Right atrium auricular region (tissue), 2 donors: ENCODE data around the gene MUC12. TPM values are rescaled to one million over a fixed set of nuclear protein-coding genes. Genes with fewer than 3 reads are reported as not detected.
"Not testable (repeated sequence)": the region's sequence is repeated elsewhere in the genome, so short reads cannot be mapped to it uniquely, and the experiment has no call there.

Source experiments
- DNase-seq: peaks from one replicate; pipeline ENCODE4 v3.0.0-alpha.2; 2019; ENCODE audit warnings: low spot score
- H3K27ac ChIP-seq, 2 donors: fragments of 200-600 bp; sonication (generic); 1 replicate in 1 of 2; 2 replicates in 1 of 2; pipeline ENCODE4 v1.5.1; 2016 to 2019
- H3K27me3 ChIP-seq, 2 donors: fragments of 200-600 bp; sonication (generic); one replicate each; pipeline versions ENCODE4 v1.5.1 to v1.6.0; 2017 to 2019
- H3K36me3 ChIP-seq: fragments of 200-600 bp; sonication (generic); one replicate; pipeline ENCODE4 v1.5.1; 2016
- H3K4me1 ChIP-seq, 2 donors: fragments of 200-600 bp; sonication (generic); one replicate each; pipeline versions ENCODE4 v1.5.1 to v1.6.0; 2017 to 2019
- H3K4me3 ChIP-seq, 2 donors: fragments of 200-600 bp; sonication (generic); 1 replicate in 1 of 2; 2 replicates in 1 of 2; pipeline ENCODE4 v1.5.1; 2017 to 2019; ENCODE audit warnings: mild to moderate bottlenecking in 1 of 2, moderate library complexity in 1 of 2
- H3K9me3 ChIP-seq, 2 donors: fragments of 200-600 bp; sonication (generic); one replicate each; pipeline ENCODE4 v1.5.1; 2019
- CTCF ChIP-seq, 2 donors: fragments of 200-600 bp; sonication (generic); IDR thresholded peaks; one replicate each; pipeline ENCODE4 v1.5.1; 2019; ENCODE audit warnings: antibody characterized with exemption in 2 of 2
- total RNA-seq, 2 donors: library from RNA; depleted of rRNA; stranded (reverse); fragments of >200 nt; gene quantifications; one replicate each; pipeline ENCODE4 v1.1.0, GENCODE V29; 2016

MUC12 gene
- total RNA-seq, 2 donors from 2014 or later = not detected

DNA sequence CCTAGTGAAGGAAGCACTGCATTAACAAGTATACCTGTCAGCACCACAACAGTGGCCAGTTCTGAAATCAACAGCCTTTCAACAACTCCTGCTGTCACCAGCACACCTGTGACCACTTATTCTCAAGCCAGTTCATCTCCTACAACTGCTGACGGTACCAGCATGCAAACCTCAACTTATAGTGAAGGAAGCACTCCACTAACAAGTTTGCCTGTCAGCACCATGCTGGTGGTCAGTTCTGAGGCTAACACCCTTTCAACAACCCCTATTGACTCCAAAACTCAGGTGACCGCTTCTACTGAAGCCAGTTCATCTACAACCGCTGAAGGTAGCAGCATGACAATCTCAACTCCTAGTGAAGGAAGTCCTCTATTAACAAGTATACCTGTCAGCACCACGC is 66.6 kb downstream of the MUC12 start:
- Histone ChIP-seq H3K9me3 (no peaks in the 10 kb centered on the region), H3K27me3 (no peaks in the 10 kb centered on the region), H3K27ac (no peak overlapping the region), H3K4me3 (no peak overlapping the region), H3K4me1 (no peaks in the 10 kb centered on the region), H3K36me3 (no peaks in the 10 kb centered on the region)
- DNase-seq = no peak
- no peak for TF ChIP-seq CTCF (IDR thresholded peaks at IDR 0.05)

DNA sequence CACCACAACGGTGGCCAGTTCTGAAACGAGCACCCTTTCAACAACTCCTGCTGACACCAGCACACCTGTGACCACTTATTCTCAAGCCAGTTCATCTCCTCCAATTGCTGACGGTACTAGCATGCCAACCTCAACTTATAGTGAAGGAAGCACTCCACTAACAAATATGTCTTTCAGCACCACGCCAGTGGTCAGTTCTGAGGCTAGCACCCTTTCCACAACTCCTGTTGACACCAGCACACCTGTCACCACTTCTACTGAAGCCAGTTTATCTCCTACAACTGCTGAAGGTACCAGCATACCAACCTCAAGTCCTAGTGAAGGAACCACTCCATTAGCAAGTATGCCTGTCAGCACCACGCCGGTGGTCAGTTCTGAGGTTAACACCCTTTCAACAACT is 71.9 kb downstream of the MUC12 start:
- DNase-seq, H3K36me3 ChIP-seq, H3K27ac ChIP-seq, H3K4me1 ChIP-seq, H3K4me3 ChIP-seq, H3K27me3 ChIP-seq: not testable (repeated sequence)
- H3K9me3 ChIP-seq = peaks cover 0 to 23% of the 10 kb centered on the region in 2 donors

GRCh38 chr7:101058355-101058754 is 89.0 kb downstream of the MUC12 start:
- no peak for DNase-seq
- no peaks in the 10 kb centered on the region for H3K27me3 ChIP-seq
- TF ChIP-seq CTCF (IDR thresholded peaks at IDR 0.05) = no peak

DNA sequence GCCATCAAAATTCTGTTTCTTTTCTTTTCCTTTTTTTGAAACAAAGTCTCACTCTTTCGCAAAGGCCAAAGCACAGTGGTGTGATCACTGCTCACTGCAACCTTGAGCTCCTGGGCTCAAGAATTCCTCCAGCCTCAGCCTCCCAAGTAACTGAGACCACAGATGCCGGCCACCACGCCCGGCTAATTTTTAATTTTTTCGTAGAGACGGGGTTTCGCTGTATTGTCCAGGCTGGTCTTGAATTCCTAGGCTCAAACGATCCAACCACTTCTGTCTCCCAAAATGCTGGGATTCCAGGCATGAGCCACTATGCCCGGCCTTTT is 90.2 kb downstream of the MUC12 start:
- no peak for DNase-seq
- H3K4me1 ChIP-seq = no peaks in the 10 kb centered on the region
- H3K27ac ChIP-seq = no peak overlapping the region
- H3K27me3 ChIP-seq = no peaks in the 10 kb centered on the region
- H3K36me3 ChIP-seq = no peaks in the 10 kb centered on the region
- no peak overlapping the region for H3K4me3 ChIP-seq
- no peak for TF ChIP-seq CTCF (IDR thresholded peaks at IDR 0.05)
- no peaks in the 10 kb centered on the region for H3K9me3 ChIP-seq

More at GRCh38 chr7:101058355-101058754, 89.0 kb downstream of the MUC12 start:
- H3K9me3 ChIP-seq = no peaks in the 10 kb centered on the region
- H3K4me1 ChIP-seq = no peaks in the 10 kb centered on the region
- H3K4me3 ChIP-seq = no peak overlapping the region
- no peaks in the 10 kb centered on the region for H3K36me3 ChIP-seq
- H3K27ac ChIP-seq = no peak overlapping the region

DNA sequence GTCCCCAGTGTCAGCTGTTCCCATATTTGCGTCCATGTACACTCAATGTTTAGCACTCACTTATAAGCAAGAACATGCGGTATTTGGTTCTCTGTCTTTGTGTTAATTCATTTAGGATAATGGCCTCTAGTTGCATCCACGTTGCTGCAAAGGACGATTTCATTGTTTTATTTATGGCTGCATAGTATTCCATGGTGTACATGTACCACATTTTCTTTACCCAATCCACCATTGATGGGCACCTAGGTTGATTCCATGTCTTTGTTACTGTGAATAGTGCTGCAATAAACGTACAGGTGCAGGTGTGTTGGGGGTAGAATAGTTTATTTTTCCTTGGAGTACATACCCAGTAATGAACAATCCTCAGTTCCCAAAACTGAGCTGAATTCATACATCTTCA is 91.6 kb downstream of the MUC12 start:
- H3K27me3 ChIP-seq = no peaks in the 10 kb centered on the region
- no peak overlapping the region for H3K4me3 ChIP-seq
- H3K27ac ChIP-seq = no peak overlapping the region
- DNase-seq = no peak
- H3K36me3 ChIP-seq = no peaks in the 10 kb centered on the region
- TF ChIP-seq CTCF (IDR thresholded peaks at IDR 0.05) = no peak
- H3K9me3 ChIP-seq = no peaks in the 10 kb centered on the region
- no peaks in the 10 kb centered on the region for H3K4me1 ChIP-seq

GRCh38 chr7:101064176-101064550 is 94.8 kb downstream of the MUC12 start:
- H3K36me3 ChIP-seq, H3K27me3 ChIP-seq, H3K27ac ChIP-seq, H3K9me3 ChIP-seq, H3K4me1 ChIP-seq, DNase-seq, H3K4me3 ChIP-seq: not testable (repeated sequence)

- H3K4me1 ChIP-seq, H3K36me3 ChIP-seq, H3K27ac ChIP-seq, DNase-seq, H3K27me3 ChIP-seq, H3K4me3 ChIP-seq, H3K9me3 ChIP-seq: not testable (repeated sequence)
Measured at GRCh38 chr7:101065162-101065561, 95.8 kb downstream of the MUC12 start.
